ENCODE results near the gene SLC36A4.
"Not testable (repeated sequence)": the region's sequence is repeated elsewhere in the genome, so short reads cannot be mapped to it uniquely, and the experiment has no call there.

SLC36A4 gene

DNA sequence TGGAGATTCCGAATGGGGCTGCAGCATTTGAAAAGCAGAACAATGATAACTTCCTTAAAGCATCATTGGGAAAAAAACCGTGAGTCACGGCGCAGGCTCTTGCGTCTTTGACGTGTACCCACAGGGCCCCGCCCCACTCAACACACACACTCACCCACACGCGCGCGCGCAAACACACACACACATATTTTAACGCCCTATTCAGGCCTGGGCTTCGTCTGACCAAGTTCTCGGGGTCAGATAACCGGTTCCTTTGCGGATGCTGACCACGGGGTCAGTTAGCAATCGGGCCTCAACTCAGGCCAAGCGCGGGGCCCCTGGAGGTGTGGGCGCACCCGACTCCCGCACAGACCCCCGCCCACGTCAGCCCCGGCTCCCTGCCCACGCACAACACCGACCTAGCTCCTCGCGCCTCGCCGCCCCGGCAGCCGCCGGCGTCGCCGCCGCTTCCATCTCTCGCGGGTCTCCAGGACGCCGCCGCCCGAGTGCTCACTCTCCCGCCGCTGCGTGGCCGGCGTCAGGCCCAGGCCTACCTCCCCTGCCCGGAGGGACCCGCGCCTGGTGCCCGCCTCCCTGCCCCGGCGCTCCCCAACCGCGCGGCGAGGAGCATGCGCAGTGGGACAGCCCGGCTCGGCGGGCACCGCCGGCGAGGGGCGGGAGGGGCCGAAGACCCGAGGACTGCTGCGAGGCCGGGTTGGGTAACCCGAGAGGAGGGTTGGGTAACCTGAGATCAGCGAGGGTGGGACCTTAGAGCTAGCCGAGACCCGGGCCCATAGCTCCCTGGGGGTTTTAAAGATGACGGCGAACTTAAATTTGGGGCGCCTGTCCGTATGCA, at the start of gene SLC36A4:
SLC36A4 (minus strand) TSS at position 612 of the 835 bp plus-strand sequence; CDS start at position 453, 159 bp downstream.
- DNase-seq (ENCODE audit: low spot score), result peak; percentile 90
- H3K4me1 Mint-ChIP-seq (ENCODE audit: low read depth), result peaks cover 14% of the 10 kb centered on the region
- H3K27me3 Mint-ChIP-seq (ENCODE audit: low read depth), result peaks cover 14% of the 10 kb centered on the region
- H3K9me3 Mint-ChIP-seq, result no peaks in the 10 kb centered on the region
- H3K4me3 Mint-ChIP-seq, result peak within 1 kb of the TSS; percentile 92
- H3K36me3 Mint-ChIP-seq (ENCODE audit: low read depth), result peaks cover 2% of the 10 kb centered on the region
- H3K27ac Mint-ChIP-seq, result peak within 1 kb of the TSS; percentile 93

DNA sequence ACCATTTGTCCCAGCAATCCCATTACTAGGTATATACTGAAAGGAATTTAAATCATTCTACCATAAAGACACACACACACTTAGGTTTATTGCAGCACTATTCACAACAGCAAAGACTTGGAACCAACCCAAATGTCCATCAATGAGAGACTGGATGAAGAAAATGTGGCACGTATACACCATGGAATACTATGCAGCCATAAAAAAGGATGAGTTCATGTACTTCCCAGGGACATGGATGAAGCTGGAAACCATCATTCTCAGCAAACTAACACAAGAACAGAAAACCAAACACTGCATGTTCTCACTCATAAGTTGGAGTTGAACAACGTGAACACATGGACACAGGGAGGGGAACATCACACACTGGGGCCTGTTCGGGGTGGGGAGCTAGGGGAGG, 49.0 kb upstream of the SLC36A4 start:
- not testable (repeated sequence) for H3K9me3 Mint-ChIP-seq; H3K4me3 Mint-ChIP-seq; H3K27me3 Mint-ChIP-seq (ENCODE audit: low read depth); H3K36me3 Mint-ChIP-seq (ENCODE audit: low read depth); H3K4me1 Mint-ChIP-seq (ENCODE audit: low read depth); H3K27ac Mint-ChIP-seq; DNase-seq (ENCODE audit: low spot score)

DNA sequence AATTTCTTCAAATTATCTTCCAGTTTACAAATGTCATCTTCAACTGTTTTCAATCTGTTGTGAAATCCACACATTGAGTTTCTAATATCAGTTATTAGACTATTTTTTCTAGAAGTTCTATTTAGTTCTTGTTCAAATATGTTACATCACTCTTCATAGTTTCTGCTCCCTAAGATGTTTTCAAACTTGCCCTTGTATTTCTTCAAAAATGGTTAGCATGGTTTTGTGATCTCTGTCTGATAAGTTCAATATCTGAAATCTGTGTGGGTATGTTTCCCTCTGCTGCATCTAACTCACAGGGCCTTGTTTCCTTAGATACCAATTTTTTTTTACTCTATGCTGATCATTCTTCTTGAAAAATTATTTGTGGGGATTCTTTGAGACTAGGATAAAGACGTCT, 46.2 kb upstream of the SLC36A4 start:
- Mint-ChIP-seq H3K9me3 (no peaks in the 10 kb centered on the region), H3K4me1 (ENCODE audit: low read depth) (no peaks in the 10 kb centered on the region), H3K27me3 (ENCODE audit: low read depth) (peaks cover 7% of the 10 kb centered on the region), H3K27ac (no peak overlapping the region), H3K36me3 (ENCODE audit: low read depth) (no peaks in the 10 kb centered on the region), H3K4me3 (no peak overlapping the region)
- no peak for DNase-seq (ENCODE audit: low spot score)

DNA sequence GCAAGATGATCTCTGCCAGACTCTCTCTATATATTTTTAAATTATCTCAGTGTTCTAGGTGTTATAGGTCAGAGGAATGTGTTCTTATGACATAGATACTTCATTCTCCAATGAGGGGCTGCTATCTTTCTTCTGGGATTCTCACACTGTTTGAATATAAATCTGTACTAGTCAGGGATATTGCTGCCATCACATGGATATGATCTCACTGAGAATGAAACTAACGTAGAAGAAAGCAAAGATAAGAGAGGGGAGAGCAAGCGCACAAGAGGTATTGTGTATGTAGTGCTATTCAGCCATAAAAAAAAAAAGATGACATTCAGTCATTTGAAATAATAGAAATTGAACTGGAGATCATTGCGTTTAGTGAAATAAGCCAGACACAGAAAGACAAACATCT, 42.2 kb upstream of the SLC36A4 start:
- Mint-ChIP-seq H3K4me1 (ENCODE audit: low read depth) (peaks cover 2% of the 10 kb centered on the region), H3K27ac (no peak overlapping the region), H3K27me3 (ENCODE audit: low read depth) (peaks cover 21% of the 10 kb centered on the region), H3K4me3 (no peak overlapping the region), H3K36me3 (ENCODE audit: low read depth) (no peaks in the 10 kb centered on the region), H3K9me3 (no peaks in the 10 kb centered on the region)
- no peak for DNase-seq (ENCODE audit: low spot score)

DNA sequence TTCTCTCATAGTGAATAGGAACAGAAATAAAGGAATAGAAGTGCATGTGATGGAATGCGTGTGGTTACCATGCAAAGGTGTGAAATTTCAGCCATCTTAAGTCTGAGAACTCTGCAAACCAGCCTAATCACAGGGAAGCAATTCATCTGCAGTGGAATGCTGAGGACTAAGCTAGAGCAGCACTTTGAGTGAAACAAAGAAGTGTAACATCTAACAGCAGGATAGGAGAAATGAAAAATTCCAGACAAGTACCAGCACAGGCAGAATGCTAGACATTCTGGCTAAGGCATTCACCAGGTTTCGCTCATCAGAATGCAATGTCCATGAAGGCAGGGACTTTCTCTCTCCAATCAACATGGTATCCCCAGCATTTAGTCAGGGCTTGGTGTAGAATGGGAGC, 41.2 kb upstream of the SLC36A4 start:
- Mint-ChIP-seq H3K36me3 (ENCODE audit: low read depth) (no peaks in the 10 kb centered on the region), H3K9me3 (no peaks in the 10 kb centered on the region), H3K27ac (no peak overlapping the region), H3K27me3 (ENCODE audit: low read depth) (peaks cover 21% of the 10 kb centered on the region), H3K4me1 (ENCODE audit: low read depth) (peaks cover 2% of the 10 kb centered on the region), H3K4me3 (no peak overlapping the region)
- no peak for DNase-seq (ENCODE audit: low spot score)

DNA sequence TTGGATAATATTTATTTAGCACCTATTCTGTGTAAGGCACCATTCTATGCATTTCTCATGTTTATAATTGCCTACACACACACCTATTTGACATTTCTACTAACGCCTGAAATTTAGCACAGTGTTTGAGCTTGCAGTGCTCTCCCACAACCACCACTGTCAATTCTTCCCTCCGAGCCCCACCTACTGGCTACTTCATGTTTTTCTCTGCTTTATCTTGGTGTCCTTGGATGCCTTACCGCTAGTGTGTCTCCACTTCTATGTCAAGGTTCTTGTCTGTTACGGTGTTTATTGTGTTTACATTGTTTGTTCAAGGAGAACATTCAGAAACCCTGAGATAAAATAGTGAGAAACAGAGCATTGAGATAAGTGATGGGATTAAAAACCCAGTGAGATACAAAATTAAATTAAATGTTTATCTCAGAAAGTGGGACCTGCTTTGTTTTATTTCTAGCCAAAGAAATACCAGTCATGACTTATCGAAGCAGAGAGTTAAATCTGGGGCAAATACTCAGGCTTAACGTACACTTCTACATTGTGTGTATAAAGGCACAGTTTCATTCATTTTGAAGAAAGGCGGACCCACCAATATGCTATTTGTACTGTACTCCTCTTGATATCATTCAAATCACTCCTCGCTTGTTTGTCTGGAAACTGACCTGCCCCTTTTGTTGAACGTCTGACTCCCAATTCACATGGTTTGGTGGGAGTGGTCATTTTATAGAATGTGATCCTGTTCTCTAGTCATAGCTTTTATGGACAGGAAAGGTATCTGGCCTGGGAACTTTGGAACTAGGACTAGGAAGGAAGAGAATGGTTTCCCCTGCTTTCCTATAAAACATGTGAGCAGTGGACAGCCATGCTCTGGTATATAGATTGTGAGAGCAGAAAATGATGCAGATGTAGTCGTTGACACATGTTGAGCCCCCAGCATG, 39.2 kb upstream of the SLC36A4 start:
- Mint-ChIP-seq H3K27ac (no peak overlapping the region), H3K4me3 (no peak overlapping the region), H3K27me3 (ENCODE audit: low read depth) (peaks cover 24% of the 10 kb centered on the region), H3K9me3 (no peaks in the 10 kb centered on the region), H3K4me1 (ENCODE audit: low read depth) (peaks cover 2% of the 10 kb centered on the region), H3K36me3 (ENCODE audit: low read depth) (no peaks in the 10 kb centered on the region)
- DNase-seq (ENCODE audit: low spot score), result no peak

DNA sequence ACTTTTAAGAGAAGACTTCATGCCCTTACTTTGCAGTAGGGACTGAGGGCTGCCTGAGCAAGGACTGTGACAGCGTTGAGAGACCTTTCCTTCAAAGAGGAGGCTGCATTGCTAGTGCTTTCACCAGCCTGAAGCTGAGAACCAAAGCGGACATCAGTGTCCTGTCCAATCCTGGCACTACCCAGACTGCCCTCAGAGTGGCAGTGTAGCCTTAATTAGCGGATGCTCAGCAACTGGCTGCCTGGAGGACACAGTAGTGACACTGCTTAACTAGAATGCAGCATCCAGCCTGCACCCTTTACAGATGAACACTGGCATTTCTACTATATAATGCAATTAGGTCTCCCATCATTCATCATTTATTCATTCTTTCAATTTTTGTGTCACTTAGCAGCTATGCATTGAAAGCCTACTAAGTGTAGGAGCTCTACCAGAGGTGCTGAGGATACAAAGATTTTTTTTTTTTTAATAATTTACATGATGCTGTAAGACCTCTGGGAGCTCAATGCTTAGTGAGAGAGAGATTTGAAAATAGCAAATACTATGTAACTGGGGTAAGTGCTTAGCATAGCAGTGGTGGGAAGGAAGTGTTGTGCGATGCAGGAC, 36.9 kb upstream of the SLC36A4 start:
- no peaks in the 10 kb centered on the region for H3K9me3 Mint-ChIP-seq
- H3K4me3 Mint-ChIP-seq, result no peak overlapping the region
- peak; percentile 48 for DNase-seq (ENCODE audit: low spot score)
- peaks cover 21% of the 10 kb centered on the region for H3K27me3 Mint-ChIP-seq (ENCODE audit: low read depth)
- H3K36me3 Mint-ChIP-seq (ENCODE audit: low read depth), result no peaks in the 10 kb centered on the region
- H3K4me1 Mint-ChIP-seq (ENCODE audit: low read depth), result peaks cover 2% of the 10 kb centered on the region
- H3K27ac Mint-ChIP-seq, result no peak overlapping the region

DNA sequence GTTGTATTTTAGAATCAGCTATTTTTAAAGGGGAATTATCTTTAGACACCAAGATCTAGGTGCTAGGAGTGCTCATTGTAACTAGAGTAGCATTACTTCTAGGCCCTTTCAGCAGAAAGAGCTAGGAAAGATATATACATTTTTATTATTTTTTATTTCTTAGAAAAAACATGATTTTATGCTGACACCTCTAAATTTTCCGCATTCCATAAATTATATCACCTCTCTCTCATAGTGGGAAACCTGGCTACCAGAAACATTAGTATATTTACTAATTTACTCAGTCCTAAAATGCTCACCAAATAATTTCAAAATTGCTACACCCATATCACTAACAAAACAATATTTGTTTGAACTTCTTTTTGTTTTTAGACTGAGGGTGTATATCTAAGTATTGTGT, 32.1 kb upstream of the SLC36A4 start:
- H3K27me3 Mint-ChIP-seq (ENCODE audit: low read depth), result peaks cover 3% of the 10 kb centered on the region
- no peaks in the 10 kb centered on the region for H3K9me3 Mint-ChIP-seq
- no peak overlapping the region for H3K27ac Mint-ChIP-seq
- no peaks in the 10 kb centered on the region for H3K4me1 Mint-ChIP-seq (ENCODE audit: low read depth)
- no peak for DNase-seq (ENCODE audit: low spot score)
- H3K36me3 Mint-ChIP-seq (ENCODE audit: low read depth), result no peaks in the 10 kb centered on the region
- no peak overlapping the region for H3K4me3 Mint-ChIP-seq

DNA sequence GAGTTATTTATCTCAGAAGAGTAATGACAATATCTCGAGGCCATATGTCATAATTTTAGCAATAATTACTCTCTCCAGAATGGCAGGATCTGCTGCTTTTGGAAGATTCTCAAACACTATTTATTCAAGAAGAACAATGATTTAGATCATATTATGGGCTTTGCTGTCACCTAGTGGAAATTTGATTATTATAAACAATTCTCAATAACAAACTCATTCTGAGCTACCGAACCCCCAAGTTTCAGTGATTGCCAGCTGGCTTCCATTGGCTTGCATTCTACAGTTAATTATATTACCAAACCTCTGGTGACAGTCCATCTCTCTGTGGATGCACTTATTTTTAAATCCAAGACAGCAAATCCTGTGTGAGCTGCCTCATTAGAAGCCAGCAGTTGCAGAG, 27.9 kb upstream of the SLC36A4 start:
- H3K36me3 Mint-ChIP-seq (ENCODE audit: low read depth), result no peaks in the 10 kb centered on the region
- H3K9me3 Mint-ChIP-seq, result no peaks in the 10 kb centered on the region
- H3K4me1 Mint-ChIP-seq (ENCODE audit: low read depth), result no peaks in the 10 kb centered on the region
- no peak overlapping the region for H3K27ac Mint-ChIP-seq
- peaks cover 4% of the 10 kb centered on the region for H3K27me3 Mint-ChIP-seq (ENCODE audit: low read depth)
- no peak overlapping the region for H3K4me3 Mint-ChIP-seq
- no peak for DNase-seq (ENCODE audit: low spot score)

DNA sequence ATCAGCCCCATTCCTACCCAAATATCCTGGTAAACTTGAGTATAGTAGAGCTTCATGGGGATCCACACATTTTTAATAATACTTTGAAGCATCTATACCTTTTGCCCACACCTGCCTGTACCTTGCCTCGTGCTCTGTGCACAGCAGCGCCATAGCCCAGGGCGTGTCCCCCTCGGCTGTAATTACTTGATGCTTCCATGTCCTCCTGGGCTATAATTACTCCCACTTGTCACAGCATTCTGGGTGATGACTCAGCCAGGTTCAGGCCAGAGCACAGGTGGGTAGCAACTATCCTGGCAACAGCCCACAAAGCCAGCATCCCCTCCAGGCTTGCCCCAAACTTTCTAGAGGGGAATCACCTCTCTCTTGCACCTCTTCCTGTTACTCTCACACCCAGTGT, 23.7 kb upstream of the SLC36A4 start:
- Mint-ChIP-seq H3K4me3 (no peak overlapping the region), H3K9me3 (no peaks in the 10 kb centered on the region), H3K36me3 (ENCODE audit: low read depth) (no peaks in the 10 kb centered on the region), H3K27ac (no peak overlapping the region), H3K27me3 (ENCODE audit: low read depth) (peaks cover 7% of the 10 kb centered on the region), H3K4me1 (ENCODE audit: low read depth) (no peaks in the 10 kb centered on the region)
- DNase-seq (ENCODE audit: low spot score), result no peak

DNA sequence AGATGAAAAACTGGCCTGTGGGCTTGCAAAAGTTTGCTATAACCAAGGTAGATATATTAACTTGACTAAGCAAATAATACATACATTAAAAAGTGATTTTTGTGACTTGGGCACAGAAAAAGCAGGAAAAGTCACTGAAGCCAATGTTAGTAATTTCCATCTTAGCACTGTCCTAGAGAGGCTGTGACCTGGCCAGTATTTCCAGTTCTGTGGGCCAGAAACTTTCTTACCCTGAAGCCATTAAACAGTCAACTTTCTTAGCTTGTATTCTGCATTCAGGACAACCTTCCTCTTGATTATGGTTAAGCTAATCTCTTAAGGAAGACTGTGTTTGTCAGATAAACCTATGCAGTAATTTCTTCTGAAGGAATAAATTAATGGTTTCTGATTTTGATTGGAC, 22.3 kb upstream of the SLC36A4 start:
- H3K4me3 Mint-ChIP-seq, result no peak overlapping the region
- no peak overlapping the region for H3K27ac Mint-ChIP-seq
- no peaks in the 10 kb centered on the region for H3K36me3 Mint-ChIP-seq (ENCODE audit: low read depth)
- peaks cover 7% of the 10 kb centered on the region for H3K27me3 Mint-ChIP-seq (ENCODE audit: low read depth)
- H3K4me1 Mint-ChIP-seq (ENCODE audit: low read depth), result no peaks in the 10 kb centered on the region
- no peak for DNase-seq (ENCODE audit: low spot score)
- H3K9me3 Mint-ChIP-seq, result no peaks in the 10 kb centered on the region

DNA sequence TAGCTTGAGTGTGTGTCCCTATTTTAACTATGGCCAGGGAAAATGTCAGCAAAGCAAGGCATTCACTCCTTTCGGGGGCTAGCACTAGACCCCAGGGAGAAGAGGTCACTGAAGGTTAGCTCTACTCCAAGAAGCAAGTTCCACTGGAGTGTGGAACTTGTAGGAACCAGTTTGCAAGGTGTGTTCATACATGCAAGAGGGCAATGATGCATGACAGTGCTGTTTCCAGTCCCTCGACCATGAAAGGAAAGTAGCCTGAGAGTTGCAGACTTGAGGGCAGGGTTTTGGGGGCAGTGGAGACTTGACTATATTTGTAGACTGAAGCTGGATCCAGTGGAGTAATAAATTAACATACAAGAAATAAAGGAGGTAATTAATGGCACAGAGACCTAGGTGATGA, 21.6 kb upstream of the SLC36A4 start:
- peaks cover 7% of the 10 kb centered on the region for H3K27me3 Mint-ChIP-seq (ENCODE audit: low read depth)
- no peaks in the 10 kb centered on the region for H3K4me1 Mint-ChIP-seq (ENCODE audit: low read depth)
- no peaks in the 10 kb centered on the region for H3K36me3 Mint-ChIP-seq (ENCODE audit: low read depth)
- H3K9me3 Mint-ChIP-seq, result no peaks in the 10 kb centered on the region
- no peak overlapping the region for H3K4me3 Mint-ChIP-seq
- no peak for DNase-seq (ENCODE audit: low spot score)
- no peak overlapping the region for H3K27ac Mint-ChIP-seq

DNA sequence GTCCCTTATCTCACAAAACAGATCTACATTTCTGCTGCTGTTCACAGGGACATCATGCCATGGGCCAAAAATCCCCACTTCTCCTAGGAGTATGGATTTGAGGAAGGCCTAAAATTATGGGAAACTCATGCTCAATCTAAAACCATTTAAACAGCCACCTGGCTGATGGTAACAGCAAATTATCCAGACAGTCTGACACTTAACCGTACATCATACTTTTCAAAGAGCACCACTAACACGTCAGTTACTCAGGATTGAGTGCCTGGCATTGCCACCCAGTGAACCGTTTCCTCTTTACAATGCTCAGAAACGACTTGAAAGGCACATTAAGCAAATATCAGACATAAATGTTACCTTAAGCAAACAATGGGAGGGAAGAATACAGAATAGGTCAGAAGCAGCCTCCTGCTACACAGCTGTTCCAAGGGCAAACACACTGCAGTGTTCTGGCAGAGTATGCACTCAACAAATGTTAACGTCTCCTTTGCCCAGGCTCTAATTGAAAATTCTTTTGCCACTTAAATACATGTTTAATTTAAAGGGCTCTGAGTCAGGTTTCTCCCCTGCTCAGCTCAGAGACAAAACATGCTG, 18.8 kb upstream of the SLC36A4 start:
- H3K4me1 Mint-ChIP-seq (ENCODE audit: low read depth), result no peaks in the 10 kb centered on the region
- H3K4me3 Mint-ChIP-seq, result no peak overlapping the region
- H3K27me3 Mint-ChIP-seq (ENCODE audit: low read depth), result peaks cover 5% of the 10 kb centered on the region
- no peaks in the 10 kb centered on the region for H3K36me3 Mint-ChIP-seq (ENCODE audit: low read depth)
- H3K9me3 Mint-ChIP-seq, result no peaks in the 10 kb centered on the region
- H3K27ac Mint-ChIP-seq, result no peak overlapping the region
- no peak for DNase-seq (ENCODE audit: low spot score)

DNA sequence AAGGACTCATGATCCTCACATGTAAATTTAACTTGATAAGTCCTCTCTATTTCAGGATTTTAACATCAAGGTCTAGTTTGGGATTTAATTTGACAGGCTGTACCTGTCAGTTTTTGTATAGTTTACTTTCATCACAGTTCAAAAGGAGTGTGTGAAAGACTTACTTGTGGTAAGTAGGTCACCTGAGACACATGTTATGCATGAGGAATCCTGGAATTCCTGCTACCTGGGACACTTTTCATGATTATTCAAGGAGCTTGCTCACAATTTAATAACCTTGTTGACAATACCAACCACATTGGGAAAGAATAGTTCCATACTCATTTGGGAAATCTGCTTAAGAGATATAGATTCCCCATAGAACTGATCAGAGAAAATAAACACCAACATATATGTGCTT, 15.8 kb upstream of the SLC36A4 start:
- H3K36me3 Mint-ChIP-seq (ENCODE audit: low read depth), result no peaks in the 10 kb centered on the region
- no peaks in the 10 kb centered on the region for H3K9me3 Mint-ChIP-seq
- H3K4me1 Mint-ChIP-seq (ENCODE audit: low read depth), result no peaks in the 10 kb centered on the region
- DNase-seq (ENCODE audit: low spot score), result no peak
- no peak overlapping the region for H3K4me3 Mint-ChIP-seq
- H3K27me3 Mint-ChIP-seq (ENCODE audit: low read depth), result peaks cover 4% of the 10 kb centered on the region
- no peak overlapping the region for H3K27ac Mint-ChIP-seq
